K562 (cell line): ENCODE data around the gene IP6K1.

Experiments used
- BHLHE40 ChIP-seq: IDR thresholded peaks from 2 replicates; pipeline ENCODE4 v1.6.1; 2011; ENCODE audit warnings: low read length, improper control_type of control experiment
- CGGBP1 ChIP-seq: fragments of 250-450 bp; sonication (Bioruptor Pico); IDR thresholded peaks from 2 replicates; pipeline ENCODE4 v1.9.0; 2021; ENCODE audit warnings: mild to moderate bottlenecking
- FOS ChIP-seq: IDR thresholded peaks from 3 replicates; pipeline ENCODE4 v1.6.1; 2011; ENCODE audit not compliant: insufficient read length; ENCODE audit errors: extremely low read depth
- POLR2A ChIP-seq: fragments of 450-650 bp; conservative IDR thresholded peaks from 2 replicates; pipeline ENCODE4 v1.6.1; 2016
- ZNF324 ChIP-seq: fragments of 250-450 bp; sonication (Bioruptor Pico); IDR thresholded peaks from 2 replicates; pipeline ENCODE4 v1.4.0; 2020; ENCODE audit warnings: mild to moderate bottlenecking
- ZNF561 ChIP-seq: fragments of 450-650 bp; formaldehyde crosslinking; conservative IDR thresholded peaks from 2 replicates; pipeline ENCODE4 v1.4.0; 2020; ENCODE audit warnings: mild to moderate bottlenecking, moderate library complexity
- ZNF589 ChIP-seq: fragments of 200-800 bp; sonication (Bioruptor generic); IDR thresholded peaks from 2 replicates; pipeline ENCODE4 v1.6.1; 2016; ENCODE audit warnings: low read depth, missing genetic modification characterization, missing compliant biosample characterization
- TF ChIP-seq, protein P1 (sequence below), 3 experiments: IDR thresholded peaks in 2 of 3; conservative IDR thresholded peaks in 1 of 3; 2 replicates each; pipeline ENCODE4 v1.5.1; 2011 to 2012; ENCODE audit warnings: low read length in 3 of 3, mild to moderate bottlenecking in 3 of 3, control low read depth in 2 of 3, improper control_type of control experiment in 1 of 3, inconsistent platforms in 1 of 3, low read depth in 1 of 3, mixed read lengths in 1 of 3, moderate library complexity in 1 of 3; ENCODE audit not compliant: insufficient read depth in 2 of 3
- TF ChIP-seq, protein P2 (sequence below): fragments of 250-450 bp; sonication (Bioruptor Pico); IDR thresholded peaks from 2 replicates; pipeline ENCODE4 v1.8.0; 2021; ENCODE audit warnings: moderate library complexity, mild to moderate bottlenecking, inconsistent platforms
- TF ChIP-seq, protein P3 (sequence below): sonication (generic); formaldehyde crosslinking; IDR thresholded peaks from 2 replicates; pipeline ENCODE4 v1.8.0; 2022; ENCODE audit warnings: mild to moderate bottlenecking, missing genetic modification reagents

- TF ChIP-seq, protein P1, sequence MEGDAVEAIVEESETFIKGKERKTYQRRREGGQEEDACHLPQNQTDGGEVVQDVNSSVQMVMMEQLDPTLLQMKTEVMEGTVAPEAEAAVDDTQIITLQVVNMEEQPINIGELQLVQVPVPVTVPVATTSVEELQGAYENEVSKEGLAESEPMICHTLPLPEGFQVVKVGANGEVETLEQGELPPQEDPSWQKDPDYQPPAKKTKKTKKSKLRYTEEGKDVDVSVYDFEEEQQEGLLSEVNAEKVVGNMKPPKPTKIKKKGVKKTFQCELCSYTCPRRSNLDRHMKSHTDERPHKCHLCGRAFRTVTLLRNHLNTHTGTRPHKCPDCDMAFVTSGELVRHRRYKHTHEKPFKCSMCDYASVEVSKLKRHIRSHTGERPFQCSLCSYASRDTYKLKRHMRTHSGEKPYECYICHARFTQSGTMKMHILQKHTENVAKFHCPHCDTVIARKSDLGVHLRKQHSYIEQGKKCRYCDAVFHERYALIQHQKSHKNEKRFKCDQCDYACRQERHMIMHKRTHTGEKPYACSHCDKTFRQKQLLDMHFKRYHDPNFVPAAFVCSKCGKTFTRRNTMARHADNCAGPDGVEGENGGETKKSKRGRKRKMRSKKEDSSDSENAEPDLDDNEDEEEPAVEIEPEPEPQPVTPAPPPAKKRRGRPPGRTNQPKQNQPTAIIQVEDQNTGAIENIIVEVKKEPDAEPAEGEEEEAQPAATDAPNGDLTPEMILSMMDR (IDR thresholded peaks at IDR 0.05 in 2 of 3, conservative IDR thresholded peaks at IDR 0.05 in 1 of 3; ENCODE audit: insufficient read depth in 2 of 3, low read depth in 1 of 3, low read length in 3 of 3): no peak
- TF ChIP-seq ZNF324: no peak
- TF ChIP-seq, protein P2, sequence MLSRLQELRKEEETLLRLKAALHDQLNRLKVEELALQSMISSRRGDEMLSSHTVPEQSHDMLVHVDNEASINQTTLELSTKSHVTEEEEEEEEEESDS: no peak
- no peak for TF ChIP-seq CGGBP1 (CRISPR knock-in tag)
- TF ChIP-seq, protein P3, sequence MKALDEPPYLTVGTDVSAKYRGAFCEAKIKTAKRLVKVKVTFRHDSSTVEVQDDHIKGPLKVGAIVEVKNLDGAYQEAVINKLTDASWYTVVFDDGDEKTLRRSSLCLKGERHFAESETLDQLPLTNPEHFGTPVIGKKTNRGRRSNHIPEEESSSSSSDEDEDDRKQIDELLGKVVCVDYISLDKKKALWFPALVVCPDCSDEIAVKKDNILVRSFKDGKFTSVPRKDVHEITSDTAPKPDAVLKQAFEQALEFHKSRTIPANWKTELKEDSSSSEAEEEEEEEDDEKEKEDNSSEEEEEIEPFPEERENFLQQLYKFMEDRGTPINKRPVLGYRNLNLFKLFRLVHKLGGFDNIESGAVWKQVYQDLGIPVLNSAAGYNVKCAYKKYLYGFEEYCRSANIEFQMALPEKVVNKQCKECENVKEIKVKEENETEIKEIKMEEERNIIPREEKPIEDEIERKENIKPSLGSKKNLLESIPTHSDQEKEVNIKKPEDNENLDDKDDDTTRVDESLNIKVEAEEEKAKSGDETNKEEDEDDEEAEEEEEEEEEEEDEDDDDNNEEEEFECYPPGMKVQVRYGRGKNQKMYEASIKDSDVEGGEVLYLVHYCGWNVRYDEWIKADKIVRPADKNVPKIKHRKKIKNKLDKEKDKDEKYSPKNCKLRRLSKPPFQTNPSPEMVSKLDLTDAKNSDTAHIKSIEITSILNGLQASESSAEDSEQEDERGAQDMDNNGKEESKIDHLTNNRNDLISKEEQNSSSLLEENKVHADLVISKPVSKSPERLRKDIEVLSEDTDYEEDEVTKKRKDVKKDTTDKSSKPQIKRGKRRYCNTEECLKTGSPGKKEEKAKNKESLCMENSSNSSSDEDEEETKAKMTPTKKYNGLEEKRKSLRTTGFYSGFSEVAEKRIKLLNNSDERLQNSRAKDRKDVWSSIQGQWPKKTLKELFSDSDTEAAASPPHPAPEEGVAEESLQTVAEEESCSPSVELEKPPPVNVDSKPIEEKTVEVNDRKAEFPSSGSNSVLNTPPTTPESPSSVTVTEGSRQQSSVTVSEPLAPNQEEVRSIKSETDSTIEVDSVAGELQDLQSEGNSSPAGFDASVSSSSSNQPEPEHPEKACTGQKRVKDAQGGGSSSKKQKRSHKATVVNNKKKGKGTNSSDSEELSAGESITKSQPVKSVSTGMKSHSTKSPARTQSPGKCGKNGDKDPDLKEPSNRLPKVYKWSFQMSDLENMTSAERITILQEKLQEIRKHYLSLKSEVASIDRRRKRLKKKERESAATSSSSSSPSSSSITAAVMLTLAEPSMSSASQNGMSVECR (CRISPR knock-in tag): no peak
- no peak for TF ChIP-seq POLR2A
- no peak for TF ChIP-seq BHLHE40
- TF ChIP-seq ZNF589 (CRISPR knock-in tag): no peak
- no peak for TF ChIP-seq ZNF561 (CRISPR knock-in tag)
- no peak for TF ChIP-seq FOS
Observed at GRCh38 chr3:49771340-49771938, 14.9 kb downstream of the IP6K1 start.
